Adipose tissue (tissue), 3 donors: Measurements from ENCODE around the gene SLC20A1. TPM values are rescaled to one million over a fixed set of nuclear protein-coding genes. Genes with fewer than 3 reads are reported as not detected.
A peak's percentile ranks its signal among the peaks of the same experiment; 100 is the strongest.

Experiments used
- H3K27ac ChIP-seq: one replicate; pipeline ENCODE4 v1.5.1; 2013; ENCODE audit warnings: low read depth, low read length
- WGBS, 3 donors: extraction: QIAGEN DNeasy Blood & Tissue Kit; methylation state at CpG; one replicate each; pipeline ENCODE4 v1.1.7; 2013; 5-methylcytosine and 5-hydroxymethylcytosine counted together
- polyA plus RNA-seq, 3 donors: library from polyadenylated mRNA; stranded (reverse); fragments of 200-250 nt; gene quantifications; one replicate each; pipeline ENCODE4 v1.2.3, GENCODE V29; 2013
- donor health status: healthy with polysubstance abuse.
- donor health status: Bipolar disorder and iron deficiency.
- donor health status: healthy.

Gene SLC20A1
- polyA plus RNA-seq, 3 donors: 19.5 to 33.7 (median 31.3) TPM

- peak overlapping the region; percentile 65 for H3K27ac ChIP-seq
- WGBS, 3 donors: 81 to 82% (median 82%) methylated on average over 22 of the region's 22 CpGs
Observed at GRCh38 chr2:112621790-112622527, 23.8 kb upstream of the SLC20A1 start.

DNA sequence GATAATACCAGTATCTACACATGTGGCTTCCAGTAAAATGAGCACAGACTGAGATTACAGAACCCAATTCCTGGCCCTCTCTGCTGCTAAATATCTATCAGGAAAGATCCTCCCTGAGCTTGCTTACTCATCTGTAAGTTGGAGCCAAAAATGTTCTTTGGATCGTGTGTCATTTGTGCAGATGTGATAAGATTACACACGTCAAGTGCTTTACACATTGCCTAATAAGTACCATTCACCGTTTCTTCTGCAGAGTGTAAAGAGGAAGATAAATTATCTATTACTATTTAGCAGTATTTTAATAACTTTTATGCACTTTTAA is 23.2 kb upstream of the SLC20A1 start:
- H3K27ac ChIP-seq: no peak overlapping the region
- WGBS, 3 donors: 20 to 37% (median 28%) methylated on average over 3 of the region's 3 CpGs

DNA sequence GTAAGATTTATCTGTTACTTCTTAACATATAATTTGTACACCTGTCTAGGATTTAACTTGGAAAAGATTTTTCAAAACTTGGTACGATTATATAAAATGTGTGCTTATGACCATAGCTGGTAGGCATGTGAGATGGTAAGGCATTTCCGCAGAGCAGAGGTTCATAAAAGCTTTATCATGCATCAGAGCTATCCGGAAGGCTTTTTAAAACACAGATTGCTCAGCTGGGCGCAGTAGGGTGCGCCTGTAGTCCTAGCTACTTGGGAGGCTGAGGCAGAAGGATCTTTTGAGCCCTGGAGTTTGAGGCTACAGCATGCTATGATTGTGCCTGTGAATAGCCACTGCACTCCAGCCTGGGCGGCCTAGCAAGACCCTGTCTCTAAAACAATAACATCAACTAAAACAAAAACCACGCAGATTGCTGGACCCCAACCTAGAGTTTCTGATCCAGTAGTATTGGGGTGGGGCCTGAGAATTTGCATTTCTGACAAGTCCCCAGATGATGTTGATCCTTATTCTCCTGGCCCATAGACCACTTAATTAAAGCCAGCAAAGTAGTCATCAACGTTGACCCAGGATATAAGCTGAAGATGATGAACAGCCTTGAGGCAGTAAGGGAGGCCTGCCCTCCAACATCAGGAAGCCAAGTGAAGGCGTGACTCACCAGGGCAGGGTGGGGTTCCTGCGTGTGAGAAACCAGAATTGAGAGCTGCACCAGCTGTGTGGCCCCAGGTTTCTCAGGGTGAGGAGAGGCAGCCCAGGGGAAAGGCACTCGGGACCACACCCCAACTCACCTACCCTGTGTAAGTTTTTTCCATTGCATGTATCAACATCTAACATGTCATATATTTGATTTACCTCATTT is 21.6 kb upstream of the SLC20A1 start:
- no peak overlapping the region for H3K27ac ChIP-seq
- WGBS, 3 donors: 71 to 86% (median 74%) methylated on average over 11 of the region's 11 CpGs

- no peak overlapping the region for H3K27ac ChIP-seq
- 64 to 72% (median 69%) methylated on average over 7 of the region's 7 CpGs for WGBS, 3 donors
Observed at GRCh38 chr2:112625474-112626114, 20.1 kb upstream of the SLC20A1 start.

GRCh38 chr2:112626604-112627059 is 19.1 kb upstream of the SLC20A1 start:
- H3K27ac ChIP-seq: peak overlapping the region; percentile 78
- 4 to 18% (median 6%) methylated on average over 7 of the region's 7 CpGs for WGBS, 3 donors

DNA sequence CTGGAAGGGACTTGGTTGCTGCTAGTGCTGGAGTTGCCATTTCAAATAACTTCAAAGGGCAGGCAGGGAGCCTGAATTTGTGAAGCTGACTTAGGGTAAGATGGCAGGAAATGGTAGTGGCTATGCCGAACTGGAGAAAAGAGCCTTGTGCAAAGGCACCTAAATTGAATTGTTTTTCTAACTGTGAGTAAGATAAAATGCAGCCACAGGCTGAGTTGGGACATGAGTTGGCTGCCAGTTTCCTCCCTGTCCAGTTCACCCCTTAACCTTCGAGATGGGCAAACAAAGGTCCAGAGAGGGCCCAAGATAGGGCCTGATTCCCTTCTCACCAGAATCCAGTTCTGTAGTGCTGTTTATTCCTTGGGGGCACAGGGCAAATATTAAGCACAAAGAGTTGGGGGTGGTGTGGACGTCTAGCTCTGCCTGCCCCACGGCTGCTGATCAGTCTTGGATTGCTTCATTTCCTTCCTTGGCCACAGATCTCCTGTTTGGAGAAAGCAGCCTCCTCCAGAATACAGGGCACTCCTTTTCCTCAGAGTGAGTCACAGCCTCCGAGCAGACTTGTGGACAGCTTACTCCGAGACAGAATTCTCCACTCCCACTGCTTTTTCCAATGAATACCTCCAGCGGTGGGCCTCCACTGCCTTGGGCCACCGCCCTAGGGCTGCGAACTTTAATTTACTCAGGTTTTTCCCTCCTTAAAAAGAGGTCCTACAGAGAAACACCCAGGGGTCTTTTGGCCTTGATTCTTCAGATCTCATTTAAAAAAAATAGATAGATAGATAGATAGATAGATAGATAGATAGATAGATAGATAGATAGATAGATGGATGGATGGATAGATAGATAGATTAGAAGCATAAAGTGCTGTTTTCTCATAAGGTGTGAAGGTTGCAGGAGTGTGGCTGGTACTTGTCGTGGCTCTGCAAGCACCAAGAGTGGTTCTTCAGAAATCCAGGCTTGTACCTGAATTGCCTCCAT is 18.4 kb upstream of the SLC20A1 start:
- WGBS, 3 donors: 22 to 66% (median 23%) methylated on average over 10 of the region's 10 CpGs
- peak overlapping the region; percentile 78 for H3K27ac ChIP-seq

GRCh38 chr2:112629224-112629623 is 16.5 kb upstream of the SLC20A1 start:
- 87 to 97% (median 93%) methylated on average over 6 of the region's 6 CpGs for WGBS, 3 donors
- H3K27ac ChIP-seq: no peak overlapping the region

GRCh38 chr2:112629823-112630222 is 15.9 kb upstream of the SLC20A1 start:
- no peak overlapping the region for H3K27ac ChIP-seq
- 82 to 93% (median 84%) methylated on average over 8 of the region's 8 CpGs for WGBS, 3 donors

- 63 to 76% (median 69%) methylated on average over 4 of the region's 4 CpGs for WGBS, 3 donors
Observed at GRCh38 chr2:112630268-112630667, 15.5 kb upstream of the SLC20A1 start.

DNA sequence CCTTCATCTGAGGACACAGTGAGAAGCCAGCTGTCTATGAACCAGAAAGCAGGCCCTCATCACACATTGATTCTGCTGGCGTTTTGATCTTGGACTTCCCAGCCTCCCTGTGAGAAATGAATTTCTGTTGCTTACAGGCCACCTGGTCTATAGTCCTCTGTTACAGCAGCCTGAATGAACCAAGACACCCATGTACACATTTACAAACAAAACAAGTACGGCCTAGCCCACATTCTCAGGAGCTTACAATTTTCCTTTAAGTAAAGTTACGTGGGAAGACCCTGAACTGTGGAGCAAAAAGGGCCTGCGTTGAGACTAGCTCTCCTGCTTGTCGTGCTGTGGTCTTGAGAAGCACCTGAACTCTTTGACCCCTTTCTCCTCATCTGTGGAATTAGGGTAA is 12.0 kb upstream of the SLC20A1 start:
- 85 to 98% (median 87%) methylated on average over 5 of the region's 5 CpGs for WGBS, 3 donors
- no peak overlapping the region for H3K27ac ChIP-seq

More at GRCh38 chr2:112630268-112630667, 15.5 kb upstream of the SLC20A1 start:
- no peak overlapping the region for H3K27ac ChIP-seq

GRCh38 chr2:112634153-112634873 is 11.4 kb upstream of the SLC20A1 start:
- WGBS, 3 donors: 86 to 87% (median 87%) methylated on average over 16 of the region's 16 CpGs

DNA sequence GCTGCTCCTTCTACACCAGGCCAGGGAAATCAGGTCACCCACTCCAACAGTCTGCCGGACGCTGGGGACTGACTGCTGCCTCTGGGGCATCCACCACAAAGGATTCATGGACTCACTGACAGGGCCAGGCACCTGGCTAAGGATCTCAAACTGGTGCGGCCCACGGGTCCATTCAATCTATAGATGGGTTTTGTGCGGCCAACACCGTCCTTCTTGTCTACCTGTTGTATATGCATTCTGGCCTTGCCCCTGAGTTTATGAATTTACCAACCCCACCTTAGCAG is 10.9 kb upstream of the SLC20A1 start:
- H3K27ac ChIP-seq: no peak overlapping the region
- WGBS, 3 donors: 95 to 99% (median 96%) methylated on average over 6 of the region's 6 CpGs

More at GRCh38 chr2:112634153-112634873, 11.4 kb upstream of the SLC20A1 start:
- no peak overlapping the region for H3K27ac ChIP-seq

GRCh38 chr2:112636605-112637288 is 9.0 kb upstream of the SLC20A1 start:
- H3K27ac ChIP-seq: no peak overlapping the region
- 65 to 73% (median 66%) methylated on average over 7 of the region's 7 CpGs for WGBS, 3 donors

- WGBS, 3 donors: 84 to 91% (median 85%) methylated on average over 4 of the region's 4 CpGs
- H3K27ac ChIP-seq: no peak overlapping the region
Observed at GRCh38 chr2:112637289-112637660, 8.5 kb upstream of the SLC20A1 start.

- H3K27ac ChIP-seq: no peak overlapping the region
- 84 to 87% (median 87%) methylated on average over 3 of the region's 3 CpGs for WGBS, 3 donors
Observed at GRCh38 chr2:112639936-112640335, 5.8 kb upstream of the SLC20A1 start.

- H3K27ac ChIP-seq: no peak overlapping the region
- 88 to 94% (median 90%) methylated on average over 2 of the region's 2 CpGs for WGBS, 3 donors
Observed at GRCh38 chr2:112640467-112640799, 5.3 kb upstream of the SLC20A1 start.
